Measurements from ENCODE around the gene HIBADH. TPM values are rescaled to one million over a fixed set of nuclear protein-coding genes. Genes with fewer than 3 reads are reported as not detected.

HIBADH gene
- total RNA-seq, 1 experiment from 2014 or later = 42.0 TPM

- H3K36me3 ChIP-seq (replicated peaks; ENCODE audit: control insufficient read depth, insufficient read depth, low read length) = no peaks in the 10 kb centered on the region
- no peak overlapping the region for H3K4me3 ChIP-seq (ENCODE audit: insufficient read depth, low read depth, low read length)
- no peak for DNase-seq
- no peaks in the 10 kb centered on the region for H3K27me3 ChIP-seq (ENCODE audit: control insufficient read depth, insufficient read depth, low read length)
Measured at GRCh38 chr7:27549606-27550005, 113.1 kb downstream of the HIBADH start.

- no peak overlapping the region for H3K4me3 ChIP-seq (ENCODE audit: insufficient read depth, low read depth, low read length)
- H3K27me3 ChIP-seq (ENCODE audit: control insufficient read depth, insufficient read depth, low read length) = no peaks in the 10 kb centered on the region
- no peak for DNase-seq
- H3K36me3 ChIP-seq (replicated peaks; ENCODE audit: control insufficient read depth, insufficient read depth, low read length) = no peaks in the 10 kb centered on the region
Measured at GRCh38 chr7:27548304-27548703, 114.4 kb downstream of the HIBADH start.

GRCh38 chr7:27547401-27547800 lies 115.3 kb downstream of the HIBADH start:
- Histone ChIP-seq H3K4me3 (ENCODE audit: insufficient read depth, low read depth, low read length) (no peak overlapping the region), H3K36me3 (replicated peaks; ENCODE audit: control insufficient read depth, insufficient read depth, low read length) (no peaks in the 10 kb centered on the region), H3K27me3 (ENCODE audit: control insufficient read depth, insufficient read depth, low read length) (no peaks in the 10 kb centered on the region)
- DNase-seq = no peak

GRCh38 chr7:27546610-27547009 lies 116.1 kb downstream of the HIBADH start:
- DNase-seq = no peak
- no peaks in the 10 kb centered on the region; the same call in 1 of the 2 replicates for H3K36me3 ChIP-seq (replicated peaks; ENCODE audit: control insufficient read depth, insufficient read depth, low read length)

GRCh38 chr7:27535795-27536194 lies 126.9 kb downstream of the HIBADH start:
- H3K4me3 ChIP-seq (ENCODE audit: insufficient read depth, low read depth, low read length) = no peak overlapping the region
- DNase-seq = no peak
- H3K27me3 ChIP-seq (ENCODE audit: control insufficient read depth, insufficient read depth, low read length) = no peaks in the 10 kb centered on the region
- H3K36me3 ChIP-seq (replicated peaks; ENCODE audit: control insufficient read depth, insufficient read depth, low read length) = no peaks in the 10 kb centered on the region; the same call in 1 of the 2 replicates

More at GRCh38 chr7:27546610-27547009, 116.1 kb downstream of the HIBADH start:
- no peak overlapping the region for H3K4me3 ChIP-seq (ENCODE audit: insufficient read depth, low read depth, low read length)
- H3K27me3 ChIP-seq (ENCODE audit: control insufficient read depth, insufficient read depth, low read length) = no peaks in the 10 kb centered on the region

GRCh38 chr7:27533652-27534081 lies 129.0 kb downstream of the HIBADH start:
- no peaks in the 10 kb centered on the region for H3K27me3 ChIP-seq (ENCODE audit: control insufficient read depth, insufficient read depth, low read length)
- H3K36me3 ChIP-seq (replicated peaks; ENCODE audit: control insufficient read depth, insufficient read depth, low read length) = peaks cover under 1% of the 10 kb centered on the region
- DNase-seq = no peak
- H3K4me3 ChIP-seq (ENCODE audit: insufficient read depth, low read depth, low read length) = no peak overlapping the region

- peaks cover 1% of the 10 kb centered on the region for H3K36me3 ChIP-seq (replicated peaks; ENCODE audit: control insufficient read depth, insufficient read depth, low read length)
- no peak for DNase-seq
- no peaks in the 10 kb centered on the region for H3K27me3 ChIP-seq (ENCODE audit: control insufficient read depth, insufficient read depth, low read length)
- H3K4me3 ChIP-seq (ENCODE audit: insufficient read depth, low read depth, low read length) = no peak overlapping the region
Measured at GRCh38 chr7:27532314-27532713, 130.4 kb downstream of the HIBADH start.

GRCh38 chr7:27527348-27527714 lies 135.4 kb downstream of the HIBADH start:
- DNase-seq = no peak
- H3K27me3 ChIP-seq (ENCODE audit: control insufficient read depth, insufficient read depth, low read length) = no peaks in the 10 kb centered on the region
- no peak overlapping the region for H3K4me3 ChIP-seq (ENCODE audit: insufficient read depth, low read depth, low read length)
- peaks cover 1% of the 10 kb centered on the region for H3K36me3 ChIP-seq (replicated peaks; ENCODE audit: control insufficient read depth, insufficient read depth, low read length)

- no peak for DNase-seq
- H3K36me3 ChIP-seq (replicated peaks; ENCODE audit: control insufficient read depth, insufficient read depth, low read length) = peaks cover 1% of the 10 kb centered on the region
- no peaks in the 10 kb centered on the region for H3K27me3 ChIP-seq (ENCODE audit: control insufficient read depth, insufficient read depth, low read length)
- H3K4me3 ChIP-seq (ENCODE audit: insufficient read depth, low read depth, low read length) = no peak overlapping the region
Measured at GRCh38 chr7:27526611-27527347, 135.9 kb downstream of the HIBADH start.

- H3K36me3 ChIP-seq (replicated peaks; ENCODE audit: control insufficient read depth, insufficient read depth, low read length) = peaks cover 1% of the 10 kb centered on the region
- no peak for DNase-seq
- no peak overlapping the region for H3K4me3 ChIP-seq (ENCODE audit: insufficient read depth, low read depth, low read length)
- H3K27me3 ChIP-seq (ENCODE audit: control insufficient read depth, insufficient read depth, low read length) = no peaks in the 10 kb centered on the region
Measured at GRCh38 chr7:27526131-27526530, 136.6 kb downstream of the HIBADH start.

GRCh38 chr7:27523321-27523720 lies 139.4 kb downstream of the HIBADH start:
- DNase-seq = no peak
- Histone ChIP-seq H3K27me3 (ENCODE audit: control insufficient read depth, insufficient read depth, low read length) (no peaks in the 10 kb centered on the region), H3K36me3 (replicated peaks; ENCODE audit: control insufficient read depth, insufficient read depth, low read length) (no peaks in the 10 kb centered on the region), H3K4me3 (ENCODE audit: insufficient read depth, low read depth, low read length) (no peak overlapping the region)

GRCh38 chr7:27522566-27522965 lies 140.1 kb downstream of the HIBADH start:
- DNase-seq = no peak
- Histone ChIP-seq H3K27me3 (ENCODE audit: control insufficient read depth, insufficient read depth, low read length) (no peaks in the 10 kb centered on the region), H3K36me3 (replicated peaks; ENCODE audit: control insufficient read depth, insufficient read depth, low read length) (no peaks in the 10 kb centered on the region), H3K4me3 (ENCODE audit: insufficient read depth, low read depth, low read length) (no peak overlapping the region)

GRCh38 chr7:27520815-27521790 lies 141.6 kb downstream of the HIBADH start:
- Histone ChIP-seq H3K4me3 (ENCODE audit: insufficient read depth, low read depth, low read length) (no peak overlapping the region), H3K36me3 (replicated peaks; ENCODE audit: control insufficient read depth, insufficient read depth, low read length) (no peaks in the 10 kb centered on the region), H3K27me3 (ENCODE audit: control insufficient read depth, insufficient read depth, low read length) (no peaks in the 10 kb centered on the region)
- no peak for DNase-seq

- no peak overlapping the region for H3K4me3 ChIP-seq (ENCODE audit: insufficient read depth, low read depth, low read length)
- no peaks in the 10 kb centered on the region for H3K27me3 ChIP-seq (ENCODE audit: control insufficient read depth, insufficient read depth, low read length)
- no peak for DNase-seq
- H3K36me3 ChIP-seq (replicated peaks; ENCODE audit: control insufficient read depth, insufficient read depth, low read length) = no peaks in the 10 kb centered on the region
Measured at GRCh38 chr7:27519793-27520469, 142.8 kb downstream of the HIBADH start.

All from H7 (cell line).